Measurements from ENCODE around the gene CRLF1. TPM values are rescaled to one million over a fixed set of nuclear protein-coding genes. Genes with fewer than 3 reads are reported as not detected.

Gene CRLF1
- total RNA-seq, 1 donor from 2014 or later = 16.5 TPM

- no peak for DNase-seq (ENCODE audit: low read depth)
- H3K27me3 ChIP-seq (ENCODE audit: control insufficient read depth, insufficient read depth, low read length) = peaks cover 6% of the 10 kb centered on the region
- no peak for TF ChIP-seq CTCF (IDR thresholded peaks at IDR 0.05; ENCODE audit: insufficient read depth, low read length, poor library complexity, severe bottlenecking)
- H3K36me3 ChIP-seq (ENCODE audit: control insufficient read depth, insufficient read depth, low read length) = no peaks in the 10 kb centered on the region
- no peak overlapping the region for H3K4me3 ChIP-seq (ENCODE audit: low read depth, low read length)
Observed at GRCh38 chr19:18633321-18633720, 26.7 kb upstream of the CRLF1 start.

GRCh38 chr19:18629166-18630088 lies 22.8 kb upstream of the CRLF1 start:
- Histone ChIP-seq H3K4me3 (ENCODE audit: low read depth, low read length) (no peak overlapping the region), H3K36me3 (ENCODE audit: control insufficient read depth, insufficient read depth, low read length) (no peaks in the 10 kb centered on the region), H3K27me3 (ENCODE audit: control insufficient read depth, insufficient read depth, low read length) (peaks cover 6% of the 10 kb centered on the region)
- DNase-seq (ENCODE audit: low read depth) = no peak
- TF ChIP-seq CTCF (IDR thresholded peaks at IDR 0.05; ENCODE audit: insufficient read depth, low read length, poor library complexity, severe bottlenecking) = no peak

GRCh38 chr19:18626906-18627305 lies 20.3 kb upstream of the CRLF1 start:
- DNase-seq (ENCODE audit: low read depth) = no peak
- Histone ChIP-seq H3K36me3 (ENCODE audit: control insufficient read depth, insufficient read depth, low read length) (no peaks in the 10 kb centered on the region), H3K4me3 (ENCODE audit: low read depth, low read length) (no peak overlapping the region), H3K27me3 (ENCODE audit: control insufficient read depth, insufficient read depth, low read length) (peaks cover 2% of the 10 kb centered on the region)
- no peak for TF ChIP-seq CTCF (IDR thresholded peaks at IDR 0.05; ENCODE audit: insufficient read depth, low read length, poor library complexity, severe bottlenecking)

- DNase-seq (ENCODE audit: low read depth) = no peak
- H3K36me3 ChIP-seq (ENCODE audit: control insufficient read depth, insufficient read depth, low read length) = no peaks in the 10 kb centered on the region
- no peak for TF ChIP-seq CTCF (IDR thresholded peaks at IDR 0.05; ENCODE audit: insufficient read depth, low read length, poor library complexity, severe bottlenecking)
- H3K27me3 ChIP-seq (ENCODE audit: control insufficient read depth, insufficient read depth, low read length) = peaks cover 4% of the 10 kb centered on the region
- H3K4me3 ChIP-seq (ENCODE audit: low read depth, low read length) = no peak overlapping the region
Observed at GRCh38 chr19:18620902-18621301, 14.3 kb upstream of the CRLF1 start.

- no peak for DNase-seq (ENCODE audit: low read depth)
- Histone ChIP-seq H3K4me3 (ENCODE audit: low read depth, low read length) (no peak overlapping the region), H3K36me3 (ENCODE audit: control insufficient read depth, insufficient read depth, low read length) (no peaks in the 10 kb centered on the region), H3K27me3 (ENCODE audit: control insufficient read depth, insufficient read depth, low read length) (peaks cover 6% of the 10 kb centered on the region)
- TF ChIP-seq CTCF (IDR thresholded peaks at IDR 0.05; ENCODE audit: insufficient read depth, low read length, poor library complexity, severe bottlenecking) = no peak
Observed at GRCh38 chr19:18620311-18620710, 13.7 kb upstream of the CRLF1 start.

All from kidney epithelial cell (primary cell).